Keratinocyte (primary cell): ENCODE data around the gene RBBP5.

Source experiments
- CTCF ChIP-seq, 3 experiments: IDR thresholded peaks in 1 of 3; conservative IDR thresholded peaks in 1 of 3; optimal IDR thresholded peaks in 1 of 3; 2 replicates in 2 of 3; 3 replicates in 1 of 3; pipeline versions ENCODE3 to v1.5.1; 2011; ENCODE audit warnings: low read length in 3 of 3, mild to moderate bottlenecking in 3 of 3, moderate library complexity in 2 of 3, control low read depth in 1 of 3, inconsistent platforms in 1 of 3; ENCODE audit not compliant: insufficient read depth in 2 of 3; ENCODE audit errors: extremely low read depth in 1 of 3
- EZH2 ChIP-seq: IDR thresholded peaks from one replicate; pipeline ENCODE4 v1.6.1; 2012; ENCODE audit warnings: inconsistent platforms, mild to moderate bottlenecking, low read length, moderate library complexity

- no peak for TF ChIP-seq CTCF (optimal IDR thresholded peaks at IDR 0.05 in 1 of 3, IDR thresholded peaks at IDR 0.05 in 1 of 3, conservative IDR thresholded peaks at IDR 0.05 in 1 of 3; ENCODE audit: extremely low read depth in 1 of 3, insufficient read depth in 2 of 3, low read length in 3 of 3)
- TF ChIP-seq EZH2, result no peak
Observed at GRCh38 chr1:205074084-205074483, 47.7 kb downstream of the RBBP5 start.
